K562 (cell line): Measurements from ENCODE around the gene C22orf39. TPM values are rescaled to one million over a fixed set of nuclear protein-coding genes. Genes with fewer than 3 reads are reported as not detected.

Experiments used
- FOXJ2 ChIP-seq: fragments of 200-800 bp; sonication (Bioruptor generic); IDR thresholded peaks from 2 replicates; pipeline ENCODE4 v1.6.1; 2016; ENCODE audit warnings: missing genetic modification characterization, missing compliant biosample characterization
- KDM5B ChIP-seq: fragments of 200-600 bp; sonication (generic); IDR thresholded peaks from 2 replicates; pipeline ENCODE4 v1.6.1; 2012; ENCODE audit warnings: low read depth, mild to moderate bottlenecking, moderate library complexity, low read length, control low read depth, inconsistent platforms; ENCODE audit not compliant: insufficient replicate concordance
- NFATC3 ChIP-seq: fragments of 450-650 bp; IDR thresholded peaks from 2 replicates; pipeline ENCODE4 v1.6.1; 2017; ENCODE audit warnings: mild to moderate bottlenecking
- STAT6 ChIP-seq: sonication (generic); formaldehyde crosslinking; IDR thresholded peaks from 2 replicates; pipeline ENCODE4 v1.8.1; 2023; ENCODE audit warnings: mild to moderate bottlenecking, missing genetic modification reagents
- TOE1 ChIP-seq, 2 experiments: fragments of 450-650 bp in 1 of 2; sonication (generic) in 1 of 2; formaldehyde crosslinking in 1 of 2; IDR thresholded peaks; 2 replicates each; pipeline versions ENCODE4 v1.7.1 to v1.8.0; 2016 to 2022; ENCODE audit warnings: borderline replicate concordance in 2 of 2, mild to moderate bottlenecking in 2 of 2, antibody characterized with exemption in 1 of 2, inconsistent platforms in 1 of 2, low read depth in 1 of 2, missing genetic modification reagents in 1 of 2, moderate library complexity in 1 of 2
- YY1 ChIP-seq, 3 experiments: IDR thresholded peaks; 2 replicates each; pipeline ENCODE4 v1.6.1; 2011; ENCODE audit warnings: low read length in 2 of 3, mild to moderate bottlenecking in 2 of 3, moderate library complexity in 2 of 3, borderline replicate concordance in 1 of 3, control low read depth in 1 of 3, low read depth in 1 of 3; ENCODE audit not compliant: insufficient read depth in 3 of 3, insufficient replicate concordance in 2 of 3, control insufficient read depth in 1 of 3, insufficient read length in 1 of 3; ENCODE audit errors: extremely low read depth in 1 of 3
- ZNF3 ChIP-seq: fragments of 250-450 bp; sonication (Bioruptor Pico); IDR thresholded peaks from 2 replicates; pipeline ENCODE4 v1.5.0; 2021; ENCODE audit warnings: mild to moderate bottlenecking, moderate library complexity
- ZNF445 ChIP-seq: fragments of 250-450 bp; sonication (Bioruptor Pico); IDR thresholded peaks from 2 replicates; pipeline ENCODE4 v1.4.0; 2020; ENCODE audit warnings: low read depth, mild to moderate bottlenecking, moderate library complexity
- polyA plus RNA-seq, 8 experiments: library from polyadenylated mRNA; depleted of rRNA in 4 of 8; stranded (reverse) in 5 of 8; unstranded in 3 of 8; fragments of >200 nt; fragmentation: Nextera tagmentation in 2 of 8; fragmentation: Illumina TruSeq in 1 of 8; extraction: Ambion mirVana in 2 of 8; extraction: Trizol in 1 of 8; gene quantifications; 2 replicates each; pipeline versions ENCODE4 v1.2.1 to v1.2.3, GENCODE V29; 2011 to 2014; ENCODE audit warnings: inconsistent platforms in 1 of 8, missing spikeins in 1 of 8
- total RNA-seq, 7 experiments: library from RNA; depleted of rRNA in 6 of 7; stranded (reverse); fragments of >200 nt in 6 of 7; fragmentation: Illumina TruSeq in 2 of 7; extraction: Trizol in 2 of 7; gene quantifications; 2 replicates each; pipeline versions ENCODE4 v1.2.1 to v1.2.3, GENCODE V29; 2011 to 2021; ENCODE audit warnings: low replicate concordance in 1 of 7

Gene C22orf39
- total and polyA plus RNA-seq, 9 of the 15 experiments (the other 6 are each of a cell fraction or from before 2014, with no cell fraction given), result 20.4 to 139 (median 66.8) TPM

- TF ChIP-seq NFATC3, result no peak
- no peak for TF ChIP-seq YY1 (IDR thresholded peaks at IDR 0.05; ENCODE audit: borderline replicate concordance in 1 of 3, control insufficient read depth in 1 of 3, extremely low read depth in 1 of 3, insufficient read depth in 3 of 3, insufficient read length in 1 of 3, insufficient replicate concordance in 2 of 3, low read depth in 1 of 3, low read length in 2 of 3)
- TF ChIP-seq FOXJ2 (tag), result no peak
- TF ChIP-seq KDM5B, result peak; percentile 24
- TF ChIP-seq STAT6 (CRISPR knock-in tag), result no peak
- TF ChIP-seq ZNF445, result no peak
- TF ChIP-seq TOE1 (IDR thresholded peaks at IDR 0.05; ENCODE audit: borderline replicate concordance), result no peak
- TF ChIP-seq TOE1 (CRISPR knock-in tag; IDR thresholded peaks at IDR 0.05; ENCODE audit: borderline replicate concordance, low read depth), result no peak
- TF ChIP-seq ZNF3 (CRISPR knock-in tag), result no peak
Measured at GRCh38 chr22:19411690-19412045, 35.8 kb downstream of the C22orf39 start (continued).
